Aorta (tissue), 5 donors: Measurements from ENCODE around the gene MRAS. TPM values are rescaled to one million over a fixed set of nuclear protein-coding genes. Genes with fewer than 3 reads are reported as not detected.

Experiments
- ATAC-seq: fragments of 200-7000 bp; cut with Tn5 transposase; one replicate; pipeline ENCODE4 v1.9.1; 2022; ENCODE audit warnings: moderate library complexity; ENCODE audit not compliant: low FRiP score
- DNase-seq, 2 donors: peaks; one replicate each; pipeline ENCODE4 v3.0.0-alpha.2; 2020
- H3K27ac ChIP-seq, 2 donors: one replicate each; pipeline ENCODE4 v1.5.1; 2013; ENCODE audit warnings: low read length in 2 of 2, mild to moderate bottlenecking in 2 of 2, moderate library complexity in 2 of 2, control low read depth in 1 of 2, inconsistent platforms in 1 of 2, low read depth in 1 of 2
- H3K27me3 ChIP-seq, 2 donors: one replicate each; pipeline ENCODE4 v1.6.1; 2013; ENCODE audit warnings: control low read depth in 1 of 2, low read length in 1 of 2, mild to moderate bottlenecking in 1 of 2, moderate library complexity in 1 of 2; ENCODE audit not compliant: insufficient read depth in 2 of 2, control insufficient read depth in 1 of 2
- H3K36me3 ChIP-seq, 2 donors: one replicate each; pipeline ENCODE4 v1.6.1; 2013; ENCODE audit warnings: control low read depth in 1 of 2, low read length in 1 of 2, mild to moderate bottlenecking in 1 of 2; ENCODE audit not compliant: insufficient read depth in 2 of 2, control insufficient read depth in 1 of 2
- H3K4me1 ChIP-seq, 2 donors: one replicate each; pipeline ENCODE4 v1.6.1; 2013; ENCODE audit warnings: low read length in 2 of 2, control low read depth in 1 of 2, mild to moderate bottlenecking in 1 of 2, moderate library complexity in 1 of 2; ENCODE audit not compliant: insufficient read depth in 2 of 2, control insufficient read depth in 1 of 2
- H3K4me3 ChIP-seq, 2 donors: one replicate each; pipeline ENCODE4 v1.5.1; 2013; ENCODE audit warnings: low read length in 2 of 2, control low read depth in 1 of 2, mild to moderate bottlenecking in 1 of 2
- H3K9me3 ChIP-seq: one replicate; pipeline ENCODE4 v1.6.1; 2013; ENCODE audit warnings: mild to moderate bottlenecking, low read length; ENCODE audit not compliant: control insufficient read depth
- WGBS, 2 donors: extraction: QIAGEN DNeasy Blood & Tissue Kit; methylation state at CpG; one replicate each; pipeline ENCODE4 v1.1.7; 2013; 5-methylcytosine and 5-hydroxymethylcytosine counted together
- intact Hi-C, 2 donors: fragments of 100-400 bp; cut with DNase I; formaldehyde crosslinking; loops; one replicate each; pipeline versions ENCODE4 v1.14.2 to v1.15.0; 2022
- polyA plus RNA-seq, 2 donors: library from polyadenylated mRNA; stranded (reverse); fragments of 200-250 nt; gene quantifications; one replicate each; pipeline ENCODE4 v1.2.3, GENCODE V29; 2013
- total RNA-seq, 2 donors: library from RNA; stranded (reverse); fragmentation: NEBNext Ultra II Directional; extraction: Animal tissue kit (Norgen Biotek cat#: 25700); gene quantifications; one replicate each; pipeline ENCODE4 v1.2.1, GENCODE V29; 2021
- donor health status: healthy with polysubstance abuse.
- donor health status: Bipolar disorder and iron deficiency.
- donor health status: DM: no; HTN: no; CAD: no.
- donor health status: DM: no; HTN: no; CAD: no.
- donor health status: DM: yes; HTN: yes; CAD: no.

The MRAS gene
- total and polyA plus RNA-seq, 4 donors = 22.8 to 68.1 (median 39.9) TPM

DNA sequence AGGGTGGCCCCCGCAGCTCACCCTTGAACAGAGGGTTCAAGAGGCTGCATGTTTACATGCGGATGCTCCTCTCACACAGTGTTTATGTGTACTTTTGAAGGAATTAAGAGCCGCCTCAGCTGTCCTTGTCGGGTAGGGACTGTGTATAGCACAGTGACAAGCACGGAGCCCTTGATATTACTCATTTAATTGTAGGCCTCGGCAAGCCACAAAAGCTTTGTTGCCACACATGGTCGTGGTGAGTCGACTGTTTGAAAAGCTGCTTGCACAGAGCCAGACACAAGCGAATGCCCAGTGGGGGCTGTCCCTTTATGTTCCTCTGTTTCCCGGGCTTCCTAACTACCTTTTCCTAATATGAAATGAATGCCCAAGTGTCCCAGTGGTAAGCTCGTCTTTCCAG, 90.5 kb downstream of the MRAS start:
- intact Hi-C loops = no loop called here
- H3K9me3 ChIP-seq = no peaks in the 10 kb centered on the region
- no peak overlapping the region for H3K27ac ChIP-seq
- WGBS, 2 donors = 75 to 76% methylated on average over 11 of the region's 11 CpGs
- H3K4me3 ChIP-seq = no peak overlapping the region
- no peaks in the 10 kb centered on the region for H3K4me1 ChIP-seq
- ATAC-seq = no peak
- peak in 1 of 2 donors; percentile 36 for DNase-seq
- H3K27me3 ChIP-seq = no peaks in the 10 kb centered on the region
- no peaks in the 10 kb centered on the region for H3K36me3 ChIP-seq

DNA sequence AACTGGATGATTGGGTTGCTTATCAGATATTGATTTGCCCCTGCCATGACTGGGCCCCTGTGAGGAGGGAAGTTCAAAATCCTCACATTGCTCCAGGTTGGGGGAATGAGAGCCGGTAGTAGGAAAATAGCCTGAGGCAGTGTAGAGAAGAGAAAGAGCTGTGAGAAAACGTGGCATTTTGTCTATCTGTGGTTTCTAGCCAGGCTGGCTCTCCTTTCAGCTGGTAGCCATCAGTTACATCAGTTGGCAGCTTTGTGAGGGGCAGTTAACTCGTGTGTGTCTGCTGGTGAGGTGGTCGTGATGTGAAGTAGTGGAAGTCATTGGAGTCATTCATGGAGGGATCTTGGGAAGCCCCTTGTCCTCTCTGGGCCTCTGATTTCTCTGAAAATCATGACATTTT, 91.3 kb downstream of the MRAS start:
- Histone ChIP-seq H3K27ac (no peak overlapping the region), H3K36me3 (no peaks in the 10 kb centered on the region), H3K27me3 (no peaks in the 10 kb centered on the region), H3K4me3 (no peak overlapping the region), H3K4me1 (no peaks in the 10 kb centered on the region), H3K9me3 (no peaks in the 10 kb centered on the region)
- DNase-seq (peak in 1 of 2 donors; percentile 9), ATAC-seq (no peak)
- WGBS, 2 donors = 66 to 71% methylated on average over 4 of the region's 4 CpGs
- intact Hi-C loops = no loop called here

GRCh38 chr3:138440121-138440521, 91.7 kb downstream of the MRAS start:
- WGBS, 2 donors = 50 to 52% methylated on average over 7 of the region's 7 CpGs

GRCh38 chr3:138440596-138440995, 92.2 kb downstream of the MRAS start:
- no peak for ATAC-seq
- Histone ChIP-seq H3K9me3 (no peaks in the 10 kb centered on the region), H3K27ac (no peak overlapping the region), H3K27me3 (no peaks in the 10 kb centered on the region), H3K4me1 (no peaks in the 10 kb centered on the region), H3K4me3 (no peak overlapping the region), H3K36me3 (no peaks in the 10 kb centered on the region)
- intact Hi-C loops = no loop called here
- WGBS, 2 donors = 63 to 66% methylated on average over 3 of the region's 3 CpGs
- no peak for DNase-seq

More at GRCh38 chr3:138440121-138440521, 91.7 kb downstream of the MRAS start:
- Histone ChIP-seq H3K4me1 (no peaks in the 10 kb centered on the region), H3K9me3 (no peaks in the 10 kb centered on the region), H3K36me3 (no peaks in the 10 kb centered on the region), H3K27me3 (no peaks in the 10 kb centered on the region), H3K27ac (no peak overlapping the region), H3K4me3 (no peak overlapping the region)
- DNase-seq = peak in 1 of 2 donors; percentile 54
- ATAC-seq = no peak
- intact Hi-C loops = no loop called here

DNA sequence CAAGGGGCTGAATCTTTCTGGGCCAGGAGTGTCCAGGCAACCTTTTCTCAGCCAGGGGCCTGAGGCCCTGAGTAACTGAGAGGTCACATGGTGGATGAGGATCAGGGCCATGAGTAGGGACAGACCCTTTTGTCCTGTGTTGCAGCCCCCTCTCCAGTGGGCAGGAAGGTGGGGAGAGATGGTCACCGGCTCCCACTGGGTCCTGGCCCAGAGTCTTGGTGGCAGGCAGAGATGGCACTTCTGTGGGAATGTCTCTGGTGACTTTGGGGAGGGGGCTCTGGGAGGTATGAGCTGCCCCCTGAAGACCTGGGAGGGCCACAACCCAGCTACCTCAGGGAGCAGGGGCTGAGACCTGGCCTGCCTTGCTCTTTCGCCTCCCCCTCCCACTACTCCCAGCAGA, 92.9 kb downstream of the MRAS start:
- intact Hi-C loops = no loop called here
- H3K4me1 ChIP-seq = no peaks in the 10 kb centered on the region
- H3K4me3 ChIP-seq = no peak overlapping the region
- 96 to 100% methylated on average over 2 of the region's 2 CpGs for WGBS, 2 donors
- DNase-seq (peak in 1 of 2 donors; percentile 56), ATAC-seq (no peak)
- no peaks in the 10 kb centered on the region for H3K9me3 ChIP-seq
- H3K27ac ChIP-seq = no peak overlapping the region
- no peaks in the 10 kb centered on the region for H3K27me3 ChIP-seq
- H3K36me3 ChIP-seq = no peaks in the 10 kb centered on the region

- ATAC-seq = no peak
Measured at GRCh38 chr3:138441742-138442141, 93.4 kb downstream of the MRAS start.

GRCh38 chr3:138442433-138442832, 94.1 kb downstream of the MRAS start:
- no peak for ATAC-seq
- Histone ChIP-seq H3K27ac (no peak overlapping the region), H3K27me3 (no peaks in the 10 kb centered on the region), H3K36me3 (no peaks in the 10 kb centered on the region), H3K9me3 (no peaks in the 10 kb centered on the region), H3K4me3 (no peak overlapping the region), H3K4me1 (no peaks in the 10 kb centered on the region)
- WGBS, 2 donors = 87% methylated on average over 5 of the region's 5 CpGs
- DNase-seq = peak in 1 of 2 donors; percentile 22
- intact Hi-C loops = no loop called here

More at GRCh38 chr3:138441742-138442141, 93.4 kb downstream of the MRAS start:
- no peaks in the 10 kb centered on the region for H3K4me1 ChIP-seq
- DNase-seq = no peak
- no peaks in the 10 kb centered on the region for H3K36me3 ChIP-seq
- intact Hi-C loops = no loop called here
- H3K27me3 ChIP-seq = no peaks in the 10 kb centered on the region
- H3K4me3 ChIP-seq = no peak overlapping the region
- no peaks in the 10 kb centered on the region for H3K9me3 ChIP-seq
- 51 to 53% methylated on average over 2 of the region's 2 CpGs for WGBS, 2 donors
- H3K27ac ChIP-seq = no peak overlapping the region

DNA sequence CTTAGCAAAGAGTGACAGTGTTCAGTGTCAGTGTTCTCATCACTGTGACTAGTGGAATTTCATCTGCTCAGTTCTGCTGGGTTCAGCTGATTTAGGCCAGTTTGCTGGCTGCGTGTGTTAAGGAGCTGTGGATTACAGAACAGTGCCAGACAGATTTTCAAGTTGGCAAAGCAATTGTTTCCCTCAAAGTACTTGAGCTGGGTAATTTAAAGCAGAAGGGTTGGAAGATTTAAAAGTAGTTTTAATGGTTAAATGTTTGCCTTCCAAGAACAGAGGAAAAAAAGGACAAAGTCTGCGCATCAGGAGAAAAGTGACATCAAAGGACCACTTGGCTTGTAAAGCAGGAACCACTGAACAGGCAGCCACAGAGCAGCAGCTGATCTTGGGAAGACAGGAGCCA, 94.7 kb downstream of the MRAS start:
- ATAC-seq (no peak), DNase-seq (peak in 1 of 2 donors; percentile 11)
- Histone ChIP-seq H3K36me3 (no peaks in the 10 kb centered on the region), H3K9me3 (no peaks in the 10 kb centered on the region), H3K27me3 (no peaks in the 10 kb centered on the region), H3K27ac (no peak overlapping the region), H3K4me3 (no peak overlapping the region), H3K4me1 (no peaks in the 10 kb centered on the region)
- intact Hi-C loops = no loop called here
- WGBS, 2 donors = 34 to 35% methylated on average over 2 of the region's 2 CpGs

- H3K27me3 ChIP-seq = no peaks in the 10 kb centered on the region
- H3K4me3 ChIP-seq = no peak overlapping the region
- WGBS, 2 donors = 95 to 96% methylated on average over 14 of the region's 14 CpGs
- H3K4me1 ChIP-seq = no peaks in the 10 kb centered on the region
- no peak for ATAC-seq
- no peaks in the 10 kb centered on the region for H3K36me3 ChIP-seq
- intact Hi-C loops = no loop called here
- no peak overlapping the region for H3K27ac ChIP-seq
- H3K9me3 ChIP-seq = no peaks in the 10 kb centered on the region
- peak in 1 of 2 donors; percentile 32 for DNase-seq
Measured at GRCh38 chr3:138443521-138444503, 95.4 kb downstream of the MRAS start.
